Mesendoderm (in vitro differentiated cells): ENCODE data around the gene BPHL.

Experiments
- DNase-seq: peaks from one replicate; pipeline ENCODE4 v3.0.0; 2013
- H2AK5ac ChIP-seq: 2 replicates; pipeline ENCODE4 v1.6.1; 2013; ENCODE audit warnings: low read length, inconsistent platforms
- H2BK120ac ChIP-seq: 2 replicates; pipeline ENCODE4 v1.6.1; 2013; ENCODE audit warnings: low read depth, mild to moderate bottlenecking, low read length, moderate library complexity, mixed read lengths
- H2BK15ac ChIP-seq: replicated peaks from 2 replicates; pipeline ENCODE4 v1.6.1; 2013; ENCODE audit warnings: low read depth, mild to moderate bottlenecking, moderate library complexity
- H2BK5ac ChIP-seq: 2 replicates; pipeline ENCODE4 v1.6.1; 2013; ENCODE audit warnings: low read length, inconsistent platforms
- H3K18ac ChIP-seq: 2 replicates; pipeline ENCODE4 v1.6.1; 2013; ENCODE audit warnings: mild to moderate bottlenecking, low read length, mixed read lengths
- H3K23ac ChIP-seq: one replicate; pipeline ENCODE4 v1.6.1; 2013; ENCODE audit warnings: low read length
- H3K27ac ChIP-seq: 2 replicates; pipeline ENCODE4 v1.5.1; 2013; ENCODE audit warnings: low read depth, mild to moderate bottlenecking, inconsistent platforms, low read length, moderate library complexity
- H3K27me3 ChIP-seq: 2 replicates; pipeline ENCODE4 v1.6.1; 2013; ENCODE audit warnings: low read length, control low read depth, mild to moderate bottlenecking, inconsistent platforms; ENCODE audit not compliant: insufficient read depth, poor library complexity
- H3K36me3 ChIP-seq: 2 replicates; pipeline ENCODE4 v1.6.1; 2013; ENCODE audit warnings: low read length, inconsistent platforms; ENCODE audit not compliant: control insufficient read depth, insufficient read depth
- H3K4ac ChIP-seq: one replicate; pipeline ENCODE4 v1.6.1; 2013; ENCODE audit warnings: low read depth, mild to moderate bottlenecking, low read length, moderate library complexity
- H3K4me1 ChIP-seq: 2 replicates; pipeline ENCODE4 v1.6.1; 2013; ENCODE audit warnings: low read depth, low read length, inconsistent platforms; ENCODE audit not compliant: control insufficient read depth
- H3K4me2 ChIP-seq: 2 replicates; pipeline ENCODE4 v1.6.1; 2013; ENCODE audit warnings: low read length
- H3K4me3 ChIP-seq: 2 replicates; pipeline ENCODE4 v1.5.1; 2013; ENCODE audit warnings: mild to moderate bottlenecking, low read length
- H3K56ac ChIP-seq: one replicate; pipeline ENCODE4 v1.6.1; 2013; ENCODE audit warnings: low read length
- H3K79me1 ChIP-seq: 2 replicates; pipeline ENCODE4 v1.6.1; 2013; ENCODE audit warnings: low read length, inconsistent platforms
- H3K79me2 ChIP-seq: 2 replicates; pipeline ENCODE4 v1.6.1; 2013; ENCODE audit warnings: mild to moderate bottlenecking, low read length; ENCODE audit not compliant: control insufficient read depth, insufficient read depth
- H3K9ac ChIP-seq: 2 replicates; pipeline ENCODE4 v1.6.1; 2013; ENCODE audit warnings: low read length, inconsistent platforms
- H4K5ac ChIP-seq: one replicate; pipeline ENCODE4 v1.6.1; 2013; ENCODE audit warnings: low read length
- H4K8ac ChIP-seq: one replicate; pipeline ENCODE4 v1.6.1; 2013; ENCODE audit warnings: low read depth, mild to moderate bottlenecking, control low read depth, low read length, moderate library complexity
- WGBS: extraction: QIAGEN DNeasy Blood & Tissue Kit; methylation state at CpG from one replicate; pipeline ENCODE4 v1.1.7; 2013; ENCODE audit warnings: low lambda C conversion rate, missing lambda C conversion rate; ENCODE audit not compliant: insufficient coverage; ENCODE audit errors: extremely low coverage; 5-methylcytosine and 5-hydroxymethylcytosine counted together

The BPHL gene

GRCh38 chr6:3109761-3110160 lies 8.8 kb upstream of the BPHL start:
- no peak overlapping the region for H3K27ac ChIP-seq
- WGBS, result no CpG with 5 or more reads among the region's 3 CpGs
- no peak for DNase-seq
- no peak overlapping the region for H2BK120ac ChIP-seq
- H3K27me3 ChIP-seq, result no peaks in the 10 kb centered on the region
- H3K9ac ChIP-seq, result no peak overlapping the region
- no peak overlapping the region for H2BK5ac ChIP-seq
- no peak overlapping the region for H2BK15ac ChIP-seq
- H3K4me1 ChIP-seq, result no peaks in the 10 kb centered on the region
- H3K23ac ChIP-seq, result no peak overlapping the region
- H3K56ac ChIP-seq, result no peak overlapping the region
- no peaks in the 10 kb centered on the region for H3K79me1 ChIP-seq
- H3K4me3 ChIP-seq, result no peak overlapping the region
- H3K36me3 ChIP-seq, result peaks cover 6% of the 10 kb centered on the region
- no peaks in the 10 kb centered on the region for H3K79me2 ChIP-seq
- H4K8ac ChIP-seq, result no peak overlapping the region
- H3K4ac ChIP-seq, result no peak overlapping the region
- H2AK5ac ChIP-seq, result no peak overlapping the region
- no peak overlapping the region for H4K5ac ChIP-seq
- H3K4me2 ChIP-seq, result no peak overlapping the region
- H3K18ac ChIP-seq, result no peak overlapping the region

GRCh38 chr6:3114377-3114776 lies 4.1 kb upstream of the BPHL start:
- no peak overlapping the region for H3K9ac ChIP-seq
- H3K36me3 ChIP-seq, result no peaks in the 10 kb centered on the region
- no peak overlapping the region for H2BK5ac ChIP-seq
- H3K56ac ChIP-seq, result no peak overlapping the region
- no peak overlapping the region for H2BK120ac ChIP-seq
- H2BK15ac ChIP-seq, result no peak overlapping the region
- no peak overlapping the region for H3K4ac ChIP-seq
- no peak overlapping the region for H2AK5ac ChIP-seq
- no peaks in the 10 kb centered on the region for H3K4me1 ChIP-seq
- H3K27ac ChIP-seq, result no peak overlapping the region
- DNase-seq, result no peak
- H3K79me1 ChIP-seq, result peaks cover 2% of the 10 kb centered on the region
- no peak overlapping the region for H3K4me3 ChIP-seq
- H3K23ac ChIP-seq, result no peak overlapping the region
- H3K4me2 ChIP-seq, result no peak overlapping the region
- H4K5ac ChIP-seq, result no peak overlapping the region
- no peak overlapping the region for H4K8ac ChIP-seq
- H3K27me3 ChIP-seq, result no peaks in the 10 kb centered on the region
- no CpG with 5 or more reads among the region's 6 CpGs for WGBS
- peaks cover 4% of the 10 kb centered on the region for H3K79me2 ChIP-seq
- H3K18ac ChIP-seq, result no peak overlapping the region

GRCh38 chr6:3117912-3118352 lies 579 bp upstream of the BPHL start:
- Histone ChIP-seq H2BK15ac (no peak overlapping the region), H2BK120ac (no peak overlapping the region), H3K79me2 (peaks cover 4% of the 10 kb centered on the region), H3K18ac (no peak overlapping the region), H3K4me3 (peak overlapping the region; percentile 77), H3K4me2 (peak overlapping the region; percentile 47), H3K27me3 (no peaks in the 10 kb centered on the region), H3K79me1 (peaks cover 4% of the 10 kb centered on the region), H3K36me3 (no peaks in the 10 kb centered on the region), H3K4me1 (no peaks in the 10 kb centered on the region), H4K5ac (no peak overlapping the region), H2AK5ac (no peak overlapping the region), H3K56ac (peak overlapping the region; percentile 99), H4K8ac (no peak overlapping the region), H2BK5ac (no peak overlapping the region), H3K27ac (peak overlapping the region; percentile 93), H3K9ac (peak overlapping the region; percentile 90), H3K23ac (no peak overlapping the region), H3K4ac (no peak overlapping the region)
- WGBS, result no CpG with 5 or more reads among the region's 8 CpGs
- no peak for DNase-seq

- Histone ChIP-seq H3K27ac (no peak overlapping the region), H2BK120ac (no peak overlapping the region), H4K5ac (no peak overlapping the region), H3K56ac (peak overlapping the region; percentile 98), H3K4me2 (peak overlapping the region; percentile 64), H3K79me2 (peaks cover 4% of the 10 kb centered on the region), H3K9ac (peak overlapping the region; percentile 97), H2AK5ac (no peak overlapping the region), H3K36me3 (no peaks in the 10 kb centered on the region), H3K79me1 (peaks cover 4% of the 10 kb centered on the region), H2BK5ac (peak overlapping the region; percentile 30), H3K18ac (peak overlapping the region; percentile 28), H4K8ac (no peak overlapping the region), H3K27me3 (no peaks in the 10 kb centered on the region), H2BK15ac (no peak overlapping the region), H3K4ac (no peak overlapping the region), H3K23ac (peak overlapping the region; percentile 69), H3K4me3 (peak overlapping the region; percentile 71), H3K4me1 (no peaks in the 10 kb centered on the region)
- no CpG with 5 or more reads among the region's 19 CpGs for WGBS
- peak; percentile 38 for DNase-seq
Measured at GRCh38 chr6:3119040-3119723, 671 bp downstream of the BPHL start.

- H2BK120ac ChIP-seq, result no peak overlapping the region
- no peak overlapping the region for H3K4me3 ChIP-seq
- no peak overlapping the region for H3K4me2 ChIP-seq
- H3K56ac ChIP-seq, result no peak overlapping the region
- no peak overlapping the region for H3K4ac ChIP-seq
- no peak overlapping the region for H2BK5ac ChIP-seq
- H2BK15ac ChIP-seq, result no peak overlapping the region
- H3K27me3 ChIP-seq, result no peaks in the 10 kb centered on the region
- no peak overlapping the region for H3K9ac ChIP-seq
- H3K36me3 ChIP-seq, result no peaks in the 10 kb centered on the region
- no peak overlapping the region for H4K5ac ChIP-seq
- H3K79me2 ChIP-seq, result peaks cover 4% of the 10 kb centered on the region
- no peak overlapping the region for H3K27ac ChIP-seq
- no peak for DNase-seq
- no peak overlapping the region for H2AK5ac ChIP-seq
- H3K23ac ChIP-seq, result no peak overlapping the region
- peaks cover 4% of the 10 kb centered on the region for H3K79me1 ChIP-seq
- WGBS, result no CpG with 5 or more reads among the region's 5 CpGs
- no peak overlapping the region for H4K8ac ChIP-seq
- no peaks in the 10 kb centered on the region for H3K4me1 ChIP-seq
- no peak overlapping the region for H3K18ac ChIP-seq
Measured at GRCh38 chr6:3120765-3121089, 2.2 kb downstream of the BPHL start.

- peaks cover 4% of the 10 kb centered on the region for H3K79me2 ChIP-seq
- no peaks in the 10 kb centered on the region for H3K4me1 ChIP-seq
- peak overlapping the region; percentile 75 for H3K23ac ChIP-seq
- no peak overlapping the region for H2BK15ac ChIP-seq
- H3K27ac ChIP-seq, result no peak overlapping the region
- no peak overlapping the region for H4K8ac ChIP-seq
- no peak overlapping the region for H2AK5ac ChIP-seq
- no peak overlapping the region for H3K4ac ChIP-seq
- H2BK5ac ChIP-seq, result no peak overlapping the region
- no peak for DNase-seq
- H3K18ac ChIP-seq, result no peak overlapping the region
- H3K4me2 ChIP-seq, result no peak overlapping the region
- H3K9ac ChIP-seq, result no peak overlapping the region
- H3K79me1 ChIP-seq, result peaks cover 4% of the 10 kb centered on the region
- no peak overlapping the region for H2BK120ac ChIP-seq
- H3K36me3 ChIP-seq, result no peaks in the 10 kb centered on the region
- H4K5ac ChIP-seq, result no peak overlapping the region
- no CpG with 5 or more reads among the region's 9 CpGs for WGBS
- H3K27me3 ChIP-seq, result no peaks in the 10 kb centered on the region
- no peak overlapping the region for H3K56ac ChIP-seq
- H3K4me3 ChIP-seq, result no peak overlapping the region
Measured at GRCh38 chr6:3122823-3123182, 4.3 kb downstream of the BPHL start.
